Lower leg skin (tissue), 3 donors: ENCODE measurements around the gene ATP9A.

Experiments used
- POLR2A ChIP-seq, 2 donors: fragments of 450-650 bp; IDR thresholded peaks; one replicate each; pipeline ENCODE4 v1.6.1; 2016 to 2017; ENCODE audit warnings: antibody characterized with exemption in 2 of 2, mild to moderate bottlenecking in 1 of 2, moderate library complexity in 1 of 2
- TF ChIP-seq, protein P1 (sequence below), 3 donors: fragments of 450-650 bp; IDR thresholded peaks; one replicate each; pipeline ENCODE4 v1.5.1; 2016; ENCODE audit warnings: antibody characterized with exemption in 3 of 3, mild to moderate bottlenecking in 3 of 3, moderate library complexity in 2 of 3

DNA sequence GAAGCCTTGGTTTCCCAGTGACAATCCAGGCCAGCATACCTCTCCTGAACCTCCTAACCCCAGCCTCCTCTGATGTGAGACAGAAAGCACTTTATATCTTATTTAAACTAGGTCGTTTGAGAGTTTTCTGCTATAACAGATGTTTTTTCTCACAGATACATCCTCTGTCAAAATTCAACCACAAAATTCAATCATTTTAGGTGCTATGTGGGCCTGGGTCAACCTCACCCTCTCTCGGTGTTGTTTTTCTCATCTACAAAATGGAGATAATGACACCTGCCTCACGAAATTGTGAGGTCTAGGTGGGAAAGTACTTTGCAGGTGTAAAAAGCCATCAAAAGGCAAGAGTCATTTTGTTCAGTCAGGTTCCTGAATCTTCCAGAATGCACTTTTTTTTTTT is 179.4 kb downstream of the ATP9A start:
- TF ChIP-seq POLR2A (IDR thresholded peaks at IDR 0.05) = no peak
- TF ChIP-seq, protein P1, sequence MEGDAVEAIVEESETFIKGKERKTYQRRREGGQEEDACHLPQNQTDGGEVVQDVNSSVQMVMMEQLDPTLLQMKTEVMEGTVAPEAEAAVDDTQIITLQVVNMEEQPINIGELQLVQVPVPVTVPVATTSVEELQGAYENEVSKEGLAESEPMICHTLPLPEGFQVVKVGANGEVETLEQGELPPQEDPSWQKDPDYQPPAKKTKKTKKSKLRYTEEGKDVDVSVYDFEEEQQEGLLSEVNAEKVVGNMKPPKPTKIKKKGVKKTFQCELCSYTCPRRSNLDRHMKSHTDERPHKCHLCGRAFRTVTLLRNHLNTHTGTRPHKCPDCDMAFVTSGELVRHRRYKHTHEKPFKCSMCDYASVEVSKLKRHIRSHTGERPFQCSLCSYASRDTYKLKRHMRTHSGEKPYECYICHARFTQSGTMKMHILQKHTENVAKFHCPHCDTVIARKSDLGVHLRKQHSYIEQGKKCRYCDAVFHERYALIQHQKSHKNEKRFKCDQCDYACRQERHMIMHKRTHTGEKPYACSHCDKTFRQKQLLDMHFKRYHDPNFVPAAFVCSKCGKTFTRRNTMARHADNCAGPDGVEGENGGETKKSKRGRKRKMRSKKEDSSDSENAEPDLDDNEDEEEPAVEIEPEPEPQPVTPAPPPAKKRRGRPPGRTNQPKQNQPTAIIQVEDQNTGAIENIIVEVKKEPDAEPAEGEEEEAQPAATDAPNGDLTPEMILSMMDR (IDR thresholded peaks at IDR 0.05) = no peak
